Activated naive CD4-positive, alpha-beta T cell treated with Interleukin-2 at 50 U/mL for 16 hours (primary cell): ENCODE data around the gene RTN4R.

Source experiments
- DNase-seq: peaks from one replicate; pipeline ENCODE4 v3.0.0-alpha.2; 2020

The RTN4R gene

DNA sequence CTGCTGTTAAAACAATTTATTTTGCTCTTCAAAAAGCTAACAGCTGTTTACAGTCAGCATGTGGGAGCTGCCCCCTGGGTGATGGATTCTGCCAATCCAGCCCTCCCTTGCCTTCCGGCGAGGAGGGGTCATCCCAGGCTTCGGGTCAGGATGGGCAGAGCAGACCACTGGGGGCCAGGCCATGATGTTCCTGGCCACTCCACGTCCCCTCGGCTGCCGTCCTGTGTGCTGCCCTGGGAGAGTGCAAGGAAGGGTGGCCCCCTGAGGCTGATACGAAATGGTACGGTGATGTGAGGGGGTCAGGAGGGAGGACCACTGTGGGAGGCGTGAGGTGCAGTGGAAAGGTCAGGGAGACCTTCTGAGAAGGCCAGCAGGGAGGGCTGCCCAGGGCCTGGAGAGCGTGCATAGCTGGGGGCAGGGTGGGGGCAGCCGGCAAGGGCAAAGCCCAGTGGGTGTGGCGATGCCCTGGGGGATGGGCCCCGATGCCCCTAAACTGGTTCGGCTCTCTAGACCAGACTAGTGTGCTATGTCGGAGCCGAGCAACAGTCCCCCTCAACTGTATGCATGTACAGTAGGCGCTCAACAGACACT lies 41.3 kb downstream of the RTN4R start:
- no peak for DNase-seq

DNA sequence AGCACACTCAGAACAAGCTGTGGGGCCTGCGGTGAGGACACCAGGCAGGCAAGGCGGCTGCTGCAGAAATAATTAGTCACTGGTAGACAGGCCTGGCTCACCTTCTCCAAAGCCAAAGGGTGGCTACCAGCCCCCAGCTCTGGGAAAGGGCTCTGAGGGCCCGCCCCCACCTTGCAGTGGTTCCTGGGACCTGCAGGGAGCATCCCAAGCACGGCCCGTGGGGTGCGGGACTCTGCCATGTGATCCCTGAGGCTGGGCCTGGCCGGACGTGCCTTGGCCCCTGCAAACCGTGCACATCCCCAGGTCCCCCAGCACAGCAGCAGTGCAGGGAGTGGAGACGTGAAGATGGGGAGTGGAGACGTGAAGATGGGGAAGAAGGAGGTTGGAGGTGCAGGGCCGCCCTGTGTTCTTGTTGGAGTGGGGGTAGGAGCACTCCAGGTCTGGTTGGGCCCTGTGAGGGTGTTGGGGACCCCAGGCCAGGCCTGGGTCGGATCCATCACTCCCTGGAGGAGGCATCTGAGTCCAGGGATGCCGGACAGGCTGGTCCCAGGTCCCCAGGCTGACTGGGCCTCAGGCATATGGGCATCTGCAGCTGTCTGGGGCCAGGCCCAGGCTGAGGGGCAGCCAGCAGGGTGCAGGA lies 41.9 kb downstream of the RTN4R start:
- no peak for DNase-seq

DNA sequence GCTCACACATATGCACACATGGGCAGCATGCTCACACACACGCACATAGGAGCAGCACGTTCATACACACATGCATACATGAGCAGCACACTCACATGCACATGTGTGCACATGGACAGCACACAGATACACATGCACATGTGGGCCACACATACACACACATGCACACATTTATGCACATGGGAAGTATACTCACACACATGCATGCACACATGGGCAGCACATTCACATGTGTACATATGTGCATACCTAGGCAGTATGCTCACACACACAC lies 42.5 kb downstream of the RTN4R start:
- no peak for DNase-seq

DNA sequence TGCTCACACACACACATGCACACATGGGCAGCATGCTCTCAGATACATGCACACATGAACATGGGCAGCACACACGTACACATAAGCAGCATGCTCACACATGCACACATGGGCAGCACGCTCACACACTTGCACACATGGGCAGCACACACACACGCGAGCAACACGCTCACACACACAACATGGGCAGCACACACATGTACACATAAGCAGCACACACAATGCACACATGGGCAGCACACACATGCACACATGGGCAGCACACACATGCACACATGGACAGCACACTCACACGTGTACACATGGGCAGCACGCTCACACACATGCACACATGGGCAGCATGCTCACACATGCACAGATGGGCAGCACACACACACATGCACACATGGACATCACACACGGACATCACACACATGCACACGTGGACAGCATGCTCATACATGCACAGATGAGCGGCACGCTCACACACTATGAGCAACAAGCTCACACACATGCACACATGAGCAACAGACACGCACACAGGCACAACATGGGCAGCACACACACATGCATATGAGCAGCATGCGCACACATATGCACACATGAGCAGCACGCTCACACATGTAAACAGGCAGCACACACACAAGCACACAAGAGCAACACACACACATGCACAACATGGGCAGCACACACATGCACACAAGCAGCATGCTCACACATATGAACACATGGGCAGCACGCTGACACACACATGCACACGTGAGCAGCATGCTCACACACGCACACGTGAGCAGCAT lies 43.0 kb downstream of the RTN4R start:
- DNase-seq = no peak

DNA sequence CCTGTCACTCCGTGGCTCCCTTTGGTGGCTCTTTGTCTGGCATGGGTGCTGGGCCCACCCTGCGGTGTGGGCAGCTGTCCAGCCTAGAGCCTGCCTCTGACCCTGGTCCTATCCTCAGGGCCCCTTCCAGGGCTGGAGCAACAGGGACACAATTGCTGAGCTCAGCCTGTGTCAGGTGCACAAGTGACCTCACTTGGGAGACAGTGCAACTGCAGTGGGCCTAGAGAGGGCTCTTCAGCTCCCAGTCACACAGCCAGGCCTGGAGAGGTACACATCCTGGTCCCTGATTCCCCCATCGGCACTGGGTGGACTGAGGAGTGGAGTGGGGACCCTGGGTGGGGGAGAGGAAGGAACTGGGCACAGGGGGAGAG lies 43.9 kb downstream of the RTN4R start:
- DNase-seq = no peak

DNA sequence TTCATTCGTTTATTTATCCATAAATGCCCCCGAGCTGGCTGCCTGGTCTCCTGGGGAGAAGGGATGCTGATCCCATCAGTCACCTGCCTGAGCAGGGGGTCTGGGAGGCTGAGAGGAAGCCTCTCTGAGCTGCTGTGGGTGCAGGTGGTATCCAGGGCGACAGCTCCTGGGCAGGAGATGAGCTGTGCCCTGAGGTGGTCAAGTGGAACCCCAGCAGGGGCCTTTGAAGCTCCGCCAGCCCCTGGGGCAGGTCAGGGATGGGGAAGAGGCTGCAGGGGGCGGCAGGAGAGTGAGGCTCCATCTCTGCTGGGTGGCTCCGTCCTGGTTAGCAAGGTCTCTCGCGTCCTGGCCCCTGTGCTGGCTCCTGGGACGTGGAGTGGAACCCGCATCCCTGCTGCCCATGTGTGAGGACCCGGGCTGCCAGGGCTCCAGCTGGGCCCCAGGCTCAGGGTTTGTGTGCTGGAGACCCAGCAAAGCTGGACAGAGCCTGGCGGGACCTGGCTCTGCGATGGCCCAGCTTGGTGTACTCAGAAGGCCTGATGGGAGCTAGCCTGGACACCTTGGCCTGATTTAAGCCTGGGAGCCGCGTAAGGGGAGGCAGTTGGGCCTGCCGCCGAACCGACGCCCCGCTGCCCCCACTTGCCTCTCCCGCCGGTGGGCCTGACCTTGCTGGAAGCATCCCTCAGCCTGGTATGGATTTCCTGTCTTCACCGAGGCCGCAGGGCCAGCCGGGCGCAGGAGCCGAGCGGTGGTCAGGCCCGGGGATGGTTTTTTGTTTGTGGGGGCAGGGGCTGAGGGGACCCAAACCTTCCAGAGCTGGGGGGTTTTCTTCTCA lies 44.5 kb downstream of the RTN4R start:
- no peak for DNase-seq

DNA sequence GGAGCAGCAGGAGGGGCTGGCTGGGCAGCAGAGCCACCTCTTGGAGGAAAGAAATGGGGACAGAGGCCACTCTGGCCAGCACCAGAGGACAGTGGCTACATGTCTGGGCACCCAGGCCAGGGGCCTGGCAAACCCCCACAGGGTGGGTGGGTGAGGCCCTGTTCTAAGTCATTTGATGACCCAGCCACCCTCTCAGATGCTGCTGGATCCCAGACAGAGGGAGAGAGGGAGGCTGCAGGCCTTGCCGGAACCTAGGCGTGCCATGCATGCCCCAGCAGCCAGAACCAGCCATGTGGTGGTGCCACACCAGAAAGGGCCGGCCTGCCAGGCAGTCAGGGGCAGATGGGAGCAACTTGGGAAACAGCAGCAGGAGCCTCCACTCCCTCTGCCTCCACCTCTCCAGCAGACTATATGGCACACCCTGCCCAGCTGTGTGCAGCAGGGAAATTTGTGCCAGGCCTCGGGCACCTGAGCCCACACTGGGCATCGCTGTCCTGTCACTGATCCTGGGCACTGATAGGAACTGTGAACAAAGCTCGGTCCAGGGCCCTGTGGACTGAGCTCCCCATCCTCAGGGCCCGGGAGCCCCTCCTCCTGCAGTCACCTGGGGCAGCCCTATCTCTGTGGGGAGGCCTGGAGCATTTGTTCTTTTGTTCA lies 45.2 kb downstream of the RTN4R start:
- DNase-seq = no peak

DNA sequence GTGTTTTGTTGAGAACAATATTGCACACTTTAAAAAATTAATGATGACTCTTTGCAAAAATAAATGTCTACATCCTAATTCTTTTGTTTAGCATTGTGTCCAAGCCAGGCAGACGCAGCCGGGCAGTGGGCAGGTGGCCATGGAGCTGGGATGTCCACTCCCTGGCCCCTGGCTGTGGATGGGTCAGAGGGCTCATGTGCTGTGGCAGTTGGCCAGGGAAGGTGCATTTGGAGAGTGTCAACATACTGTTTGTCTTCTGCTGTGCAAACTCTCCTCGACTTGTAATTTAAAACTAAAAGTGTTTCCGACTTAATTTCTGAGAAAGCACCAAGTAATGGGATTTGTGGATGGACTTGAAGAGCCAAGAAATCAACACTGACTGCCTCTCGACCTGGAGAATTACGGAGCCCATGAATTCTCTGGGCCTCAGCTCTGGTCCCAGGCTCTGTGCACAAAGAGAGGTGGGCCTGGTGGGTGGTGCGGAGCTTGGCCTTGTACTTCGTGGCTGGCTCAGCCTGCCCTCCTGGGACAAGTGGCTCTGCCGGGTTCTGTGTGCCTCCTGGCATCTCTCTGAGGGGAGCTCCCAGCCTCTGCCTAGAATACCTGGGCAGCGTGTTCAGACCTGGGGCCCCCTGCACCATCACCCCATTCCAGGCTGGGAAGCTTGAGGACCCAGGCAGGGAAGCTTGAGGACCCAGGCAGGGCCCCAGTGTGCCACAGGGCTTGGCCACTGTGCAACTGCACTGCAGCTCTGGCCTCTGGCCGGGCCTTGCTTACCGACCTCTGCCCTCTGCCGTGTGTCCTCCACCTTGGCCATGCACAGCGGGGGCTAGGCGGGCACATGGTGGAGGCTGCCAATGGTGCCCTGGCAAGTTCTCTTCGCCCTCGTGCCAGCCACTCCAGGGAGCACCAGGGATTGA lies 46.4 kb downstream of the RTN4R start:
- DNase-seq = no peak

DNA sequence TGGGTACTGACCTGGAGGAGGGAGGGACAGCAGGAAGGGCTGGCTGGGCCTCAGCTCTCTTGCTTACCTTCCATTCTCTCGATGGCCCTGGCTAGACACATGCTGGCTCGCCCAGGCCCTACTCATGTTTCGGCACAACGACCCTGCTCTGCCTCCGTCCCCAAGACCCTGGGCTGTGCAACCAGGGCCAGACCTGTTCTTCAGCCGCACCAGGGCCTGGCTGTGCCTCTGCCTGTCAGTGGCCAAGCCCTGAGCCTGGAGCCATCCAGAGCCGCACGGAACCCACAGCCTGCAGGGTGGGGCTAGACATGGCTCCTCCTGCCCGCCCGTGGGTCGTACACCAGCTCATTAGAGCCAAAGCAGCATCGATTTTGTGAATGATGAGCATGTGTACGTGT lies 47.5 kb downstream of the RTN4R start:
- DNase-seq = no peak

DNA sequence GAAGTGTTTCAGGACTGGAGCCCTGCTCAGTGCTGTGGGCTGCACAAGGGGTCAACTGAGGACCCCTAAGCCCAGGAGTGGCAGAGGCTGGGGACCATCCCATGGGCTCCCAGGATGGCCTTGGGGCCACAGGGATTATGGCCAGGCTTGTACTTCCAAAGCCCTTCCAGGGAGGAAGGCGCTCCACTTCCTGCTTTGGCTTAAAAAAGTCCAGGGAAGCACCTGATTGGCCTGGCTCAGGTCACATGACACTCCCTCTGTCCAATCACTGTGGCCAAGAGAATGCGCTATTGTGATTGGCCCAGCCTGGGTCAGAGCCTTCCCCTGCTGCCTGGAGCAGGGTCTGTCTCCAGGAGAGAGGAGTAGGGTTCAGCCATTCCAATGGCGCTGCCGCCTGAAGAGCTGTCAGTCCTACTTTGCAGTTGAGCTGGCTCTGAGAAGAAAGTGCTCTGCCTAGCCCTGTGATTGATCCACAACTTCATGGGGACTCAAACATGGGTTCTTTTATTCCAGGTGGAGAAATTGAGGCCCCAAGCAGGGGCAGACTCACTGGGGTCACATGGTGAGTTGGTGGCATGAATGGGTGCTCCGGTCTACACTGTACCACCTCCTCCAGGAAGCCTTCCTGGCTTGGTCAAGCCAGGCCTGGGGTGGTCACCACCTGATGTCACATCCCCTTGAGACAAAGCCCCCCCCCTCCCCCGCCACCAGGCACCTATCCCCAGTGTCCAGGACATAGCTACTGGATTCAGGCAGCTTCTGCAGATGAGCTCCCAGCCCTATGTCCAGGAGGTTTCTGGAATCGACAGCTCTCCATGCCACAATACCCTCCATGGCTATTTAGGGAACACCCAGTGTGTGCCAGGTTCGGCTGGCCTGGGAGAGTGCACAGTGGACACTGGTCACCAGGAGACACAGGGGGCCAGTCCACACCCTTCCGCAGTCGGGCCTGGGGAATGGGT lies 48.2 kb downstream of the RTN4R start:
- no peak for DNase-seq

DNA sequence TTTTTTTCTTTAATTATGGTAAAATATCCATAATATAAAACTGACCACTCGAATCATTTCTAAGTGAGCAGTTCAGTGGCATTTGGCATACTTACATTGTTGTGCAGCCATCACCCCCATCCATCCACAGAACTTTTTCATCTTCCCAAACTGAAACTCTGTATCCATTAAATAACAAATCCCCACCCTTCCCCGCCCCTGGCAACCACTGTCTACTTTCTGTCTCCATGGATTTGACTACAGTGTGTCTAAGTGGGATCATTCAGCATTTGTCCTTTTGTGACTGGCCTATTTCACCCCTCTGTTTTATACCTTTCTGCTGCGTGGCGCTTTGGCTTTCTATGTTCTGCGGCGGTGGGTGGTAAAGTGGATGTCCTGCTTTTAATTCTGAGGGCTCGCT lies 49.1 kb downstream of the RTN4R start:
- DNase-seq = no peak

DNA sequence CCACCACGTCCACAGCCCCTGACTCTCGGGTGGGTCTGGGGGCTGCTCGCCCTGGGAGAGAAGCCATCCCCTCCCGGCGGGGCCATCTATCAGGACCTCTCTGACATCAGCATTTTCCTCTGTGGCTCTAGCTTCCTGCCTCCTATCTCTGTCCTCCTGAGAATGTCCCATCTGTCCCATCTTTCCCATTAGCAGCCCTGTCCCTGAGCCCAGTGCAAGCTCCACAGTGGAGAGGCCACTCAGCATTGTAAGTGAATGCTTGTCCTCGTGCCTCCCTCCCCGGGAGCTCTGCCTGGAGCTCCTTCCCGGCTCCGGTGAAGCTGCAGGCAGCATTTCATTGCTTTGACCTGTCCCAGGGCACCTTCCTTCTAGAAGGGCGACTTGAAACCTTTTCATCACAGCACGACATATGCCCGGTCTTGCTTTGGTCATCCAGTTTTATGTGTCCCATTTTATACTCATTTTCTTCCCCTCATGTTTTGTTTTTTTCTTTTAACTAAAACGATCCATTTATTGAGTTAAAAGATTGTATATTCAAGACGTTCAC lies 49.7 kb downstream of the RTN4R start:
- DNase-seq = no peak

DNA sequence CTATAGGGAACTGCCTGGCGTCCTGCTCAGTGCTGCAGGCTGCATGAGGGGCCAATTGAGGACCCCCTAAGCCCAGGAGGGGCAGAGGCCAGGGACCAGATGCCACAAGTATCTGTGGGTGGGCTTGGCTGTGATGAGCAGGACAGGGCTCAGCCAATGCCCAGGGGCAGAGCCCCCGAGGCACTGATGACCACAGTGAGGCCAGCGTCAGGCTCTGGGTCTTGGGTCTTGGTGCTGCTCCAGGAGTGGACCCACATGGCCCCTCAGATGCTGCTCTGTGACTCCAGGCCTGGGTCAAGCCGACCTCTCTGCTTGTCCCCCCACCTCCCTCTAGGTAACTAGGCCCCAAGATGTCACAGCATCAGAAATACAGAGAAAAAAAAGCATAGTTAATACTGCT lies 50.6 kb downstream of the RTN4R start:
- no peak for DNase-seq

DNA sequence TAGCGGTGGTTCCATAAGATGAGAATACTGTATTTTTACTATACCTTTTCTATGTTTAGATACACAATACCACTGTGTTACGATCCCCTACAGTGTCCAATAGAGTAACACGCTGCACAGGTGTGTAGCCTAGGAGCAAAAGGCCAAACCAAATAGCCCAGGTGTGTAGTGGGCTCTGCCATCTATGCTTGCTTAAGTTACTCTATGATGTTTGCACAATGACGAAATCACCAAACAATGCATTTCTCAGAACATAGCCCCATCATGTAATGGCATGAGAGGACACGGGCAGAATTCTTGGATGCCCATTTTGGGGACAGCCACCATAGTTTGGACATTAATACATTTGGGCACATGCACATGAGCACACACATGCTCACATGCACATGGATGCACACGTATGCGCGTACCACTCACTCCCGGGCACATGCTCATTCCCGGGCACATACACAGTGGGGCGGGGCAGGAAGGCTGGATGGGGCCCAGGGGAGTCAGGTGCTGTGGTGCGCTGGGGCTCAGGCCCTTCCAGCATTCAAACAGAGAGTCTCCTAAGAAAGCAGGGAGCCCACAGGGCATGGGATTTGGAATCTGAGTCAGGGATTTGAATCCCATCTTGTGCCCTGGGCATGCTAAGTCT lies 51.1 kb downstream of the RTN4R start:
- DNase-seq = no peak

DNA sequence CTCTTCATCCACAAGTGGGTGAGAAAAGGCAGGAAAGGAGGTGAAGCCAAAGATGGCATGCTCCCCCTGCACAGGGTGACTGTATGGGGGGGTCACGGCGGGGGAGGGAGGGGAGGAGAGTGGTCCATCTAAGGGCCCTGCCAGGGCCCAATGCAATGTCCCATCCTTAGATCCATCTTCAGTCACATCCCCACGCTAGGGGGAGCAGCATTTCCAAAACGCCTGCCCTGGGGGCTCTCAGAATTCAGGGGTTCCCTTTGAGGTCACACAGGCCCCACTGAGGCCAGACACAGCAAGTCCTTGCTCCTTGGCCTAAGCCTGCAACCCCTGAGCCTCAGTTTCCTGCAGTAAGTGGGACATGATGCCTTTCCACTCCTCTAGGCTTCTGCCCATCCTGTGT lies 52.4 kb downstream of the RTN4R start:
- no peak for DNase-seq

DNA sequence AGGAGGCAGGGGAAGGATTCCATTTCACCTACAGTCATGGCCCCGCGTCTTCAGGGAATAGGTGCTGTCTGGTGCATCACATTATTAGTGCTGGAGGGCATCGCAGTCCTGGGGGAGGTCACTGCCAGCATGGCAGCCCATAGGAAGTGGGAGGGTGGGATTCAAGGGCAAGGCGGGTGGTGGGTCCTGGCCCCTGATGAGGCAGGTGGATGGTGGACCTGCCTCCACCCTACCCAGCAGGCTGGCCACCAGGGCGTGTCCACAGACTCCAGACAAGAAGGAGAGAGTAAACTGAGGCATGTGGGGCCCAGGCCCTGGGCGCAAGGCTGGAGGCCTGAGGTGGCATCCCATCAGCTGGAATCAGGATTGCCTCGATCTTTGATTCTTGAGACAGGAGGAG lies 53.3 kb downstream of the RTN4R start:
- no peak for DNase-seq

DNA sequence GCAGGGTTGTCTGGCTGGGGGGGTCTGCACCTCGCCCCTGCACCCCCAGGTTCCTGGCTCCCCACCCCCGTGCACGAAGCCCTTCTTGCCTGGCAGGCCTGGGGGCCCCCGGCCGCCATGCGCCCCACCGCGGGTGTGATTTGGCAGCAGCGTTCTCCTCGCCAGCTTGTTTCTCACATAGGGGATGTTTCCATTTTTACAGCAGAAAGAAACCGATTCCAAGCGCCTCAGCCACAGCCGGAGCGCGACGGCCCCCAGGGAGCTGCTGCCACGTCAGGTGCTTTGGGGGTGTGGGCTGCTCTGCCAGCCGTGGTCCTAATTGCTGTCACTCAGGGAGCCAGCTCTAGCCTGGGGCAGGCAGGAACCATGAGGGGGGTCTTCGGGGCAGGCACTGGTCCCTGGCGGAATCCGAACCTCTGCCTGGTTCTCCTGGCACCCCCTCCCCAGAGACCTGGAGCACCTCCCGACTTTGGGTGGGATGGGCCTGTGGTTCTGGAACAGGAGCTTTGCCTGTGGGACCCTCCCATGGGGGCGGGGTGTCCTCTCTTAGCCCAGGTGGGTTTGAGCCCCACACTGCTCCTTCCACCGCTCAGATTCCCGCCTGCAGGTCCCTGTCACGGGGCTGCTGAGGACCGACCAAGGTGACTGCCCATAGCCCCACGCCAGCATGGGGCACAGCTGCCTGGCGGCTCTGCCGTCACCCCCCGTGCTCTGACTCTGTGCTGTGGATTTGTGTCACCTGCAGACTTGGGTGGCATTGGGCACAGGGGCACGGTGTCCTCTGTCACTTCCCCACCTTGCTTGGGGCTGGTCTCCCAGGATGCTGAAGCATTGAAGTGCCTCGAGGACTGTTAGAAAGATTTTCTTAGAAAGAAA lies 54.0 kb downstream of the RTN4R start:
- no peak for DNase-seq

DNA sequence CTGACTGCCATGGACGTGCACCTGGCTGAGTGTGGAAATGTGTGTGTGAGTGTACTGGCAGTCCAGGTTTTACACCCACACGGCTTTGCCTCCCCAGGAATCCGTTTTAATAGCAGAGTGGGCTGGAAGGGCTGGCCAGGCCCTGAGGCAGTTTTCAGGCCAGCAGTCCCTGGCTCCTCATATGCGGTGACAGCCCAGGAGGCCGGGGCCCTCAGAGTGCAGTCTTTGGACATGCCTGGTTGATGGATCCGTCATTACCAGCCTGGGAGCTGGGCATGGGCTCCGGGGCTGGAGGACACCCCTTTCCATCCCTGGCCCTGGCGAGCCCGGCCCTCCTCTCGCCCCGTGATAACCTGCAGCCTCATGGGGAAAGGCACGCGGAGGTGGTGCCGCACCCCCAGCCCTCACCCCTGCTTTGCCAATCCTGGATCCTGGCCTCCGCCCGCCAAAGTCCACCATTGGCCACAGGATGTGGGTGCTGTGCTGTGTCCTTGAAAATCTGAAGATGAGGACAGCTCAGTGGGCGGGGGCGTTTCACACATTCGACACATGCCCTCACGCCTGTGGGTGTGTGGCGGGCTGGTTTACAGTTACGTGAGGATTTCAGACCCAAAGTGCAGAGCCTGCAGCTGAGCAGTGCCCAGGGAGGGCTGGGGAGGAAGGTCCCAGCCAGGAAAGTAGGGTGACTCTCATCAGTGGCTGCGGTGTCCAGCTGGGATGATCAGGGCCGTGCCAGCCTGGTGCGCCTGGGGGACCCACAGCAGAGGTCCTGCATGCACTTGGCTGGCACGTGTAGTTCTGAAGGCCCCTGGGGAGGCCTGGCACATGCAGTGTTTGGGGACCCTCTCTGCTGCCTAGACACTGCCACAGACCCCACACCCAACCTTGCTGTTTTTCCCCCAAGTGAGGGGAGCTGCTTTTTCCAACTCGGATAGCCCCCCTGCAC lies 55.1 kb downstream of the RTN4R start:
- no peak for DNase-seq
